GM21381 (cell line): ENCODE results near the gene SHROOM2.
A peak's percentile ranks its signal among the peaks of the same experiment; 100 is the strongest.

Experiments used
- ATAC-seq: cut with Tn5 transposase; IDR thresholded peaks from one replicate; pipeline ENCODE4 v1.9.1; 2021; ENCODE audit warnings: mild to moderate bottlenecking, moderate library complexity; ENCODE audit not compliant: unreplicated experiment

SHROOM2 gene

GRCh38 chrX:9862953-9863352 lies 76.7 kb downstream of the SHROOM2 start:
- no peak for ATAC-seq

GRCh38 chrX:9864011-9864410 lies 77.8 kb downstream of the SHROOM2 start:
- ATAC-seq: no peak

DNA sequence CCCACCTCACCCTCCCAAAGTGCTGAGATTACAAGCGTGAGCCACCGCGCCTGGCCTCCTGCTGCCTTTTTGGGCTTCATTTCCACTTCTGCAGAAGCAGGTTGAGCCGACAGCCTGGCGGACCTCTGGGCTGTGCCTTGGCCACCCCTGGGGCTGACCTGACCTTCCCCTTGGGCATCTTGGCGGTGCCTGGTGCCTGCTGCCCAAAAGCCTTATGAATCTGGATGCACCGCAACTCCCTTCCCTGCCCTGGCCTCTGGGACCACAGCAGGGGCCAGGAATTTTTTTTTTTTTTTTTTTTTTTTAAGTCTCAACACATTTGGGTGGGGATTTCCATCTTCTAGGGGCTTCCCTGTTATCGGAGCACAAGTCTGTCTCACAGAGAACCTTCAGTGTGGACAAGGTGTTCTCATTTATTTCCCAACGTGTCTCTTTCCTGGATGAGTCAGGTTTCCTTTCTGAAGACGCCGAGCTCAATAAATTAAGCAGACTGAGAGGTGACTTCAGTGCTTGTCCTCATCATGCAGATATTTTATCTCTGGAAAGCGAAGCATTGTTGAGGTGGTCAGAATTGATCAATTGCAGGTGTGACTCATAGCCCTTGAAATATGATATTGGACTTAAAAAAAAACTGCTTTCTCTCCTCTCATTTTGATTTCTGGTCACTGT lies 79.7 kb downstream of the SHROOM2 start:
- ATAC-seq: no peak

GRCh38 chrX:9866633-9867032 lies 80.4 kb downstream of the SHROOM2 start:
- no peak for ATAC-seq

- no peak for ATAC-seq
Observed at GRCh38 chrX:9867226-9867625, 81.0 kb downstream of the SHROOM2 start.

DNA sequence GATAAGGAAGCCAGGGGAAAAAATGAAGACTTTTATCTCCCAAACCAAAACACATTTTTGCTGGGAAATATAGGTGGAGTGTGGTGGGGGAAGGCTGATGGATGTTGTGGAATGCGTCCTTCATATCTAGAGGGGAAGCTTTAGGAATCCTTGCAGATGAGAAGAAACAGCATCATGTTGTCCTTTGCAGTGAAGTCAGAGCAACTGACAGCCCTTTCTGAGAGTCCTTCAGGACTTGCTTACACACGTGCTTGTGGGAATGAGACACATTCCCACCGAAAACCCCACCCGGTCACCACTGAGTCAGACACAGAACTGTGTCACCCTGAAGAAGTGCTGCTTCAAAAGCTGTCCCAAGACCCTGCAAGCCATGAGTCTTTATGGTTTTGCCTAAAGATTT lies 81.5 kb downstream of the SHROOM2 start:
- no peak for ATAC-seq

GRCh38 chrX:9871701-9872268 lies 85.6 kb downstream of the SHROOM2 start:
- ATAC-seq: no peak

DNA sequence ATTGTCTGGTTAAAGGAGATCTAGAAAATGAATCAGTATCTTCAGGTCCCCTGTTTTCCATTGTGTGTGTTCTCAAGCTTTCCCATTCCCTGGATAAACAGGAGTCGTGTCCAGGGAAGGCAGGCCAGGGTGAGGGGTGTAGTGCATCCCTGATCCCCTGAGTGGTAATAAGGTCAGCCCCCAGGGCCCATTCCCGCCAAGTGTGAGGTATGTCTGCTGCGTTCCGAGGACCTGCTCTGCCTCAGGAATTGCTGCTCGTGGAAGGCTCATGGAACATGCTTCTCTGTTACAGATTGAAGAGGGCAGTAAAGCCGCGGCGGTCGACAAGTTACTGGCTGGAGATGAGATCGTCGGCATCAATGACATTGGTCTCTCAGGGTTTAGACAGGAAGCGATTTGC lies 87.1 kb downstream of the SHROOM2 start:
- ATAC-seq: no peak

DNA sequence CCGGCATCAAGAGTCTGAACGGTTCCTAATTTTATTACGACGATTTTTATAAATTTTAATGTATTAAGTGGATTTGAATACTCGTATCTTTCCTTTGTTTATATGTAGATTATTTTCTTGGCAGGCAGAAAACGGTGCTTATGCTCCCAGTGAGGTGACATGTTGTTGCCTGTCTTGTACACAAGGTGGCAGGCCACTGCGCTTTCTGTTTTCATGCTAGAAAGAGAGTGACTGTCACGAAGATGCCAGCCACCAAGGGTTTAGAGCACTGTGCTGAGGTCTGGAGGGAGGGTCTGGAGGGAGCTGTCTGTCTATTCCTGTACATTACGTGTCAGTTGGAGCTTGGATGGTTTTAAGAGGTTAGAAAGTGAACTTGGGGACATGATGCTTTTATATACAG lies 87.7 kb downstream of the SHROOM2 start:
- ATAC-seq: peak; percentile 86

- ATAC-seq: no peak
Observed at GRCh38 chrX:9874483-9874882, 88.3 kb downstream of the SHROOM2 start.

DNA sequence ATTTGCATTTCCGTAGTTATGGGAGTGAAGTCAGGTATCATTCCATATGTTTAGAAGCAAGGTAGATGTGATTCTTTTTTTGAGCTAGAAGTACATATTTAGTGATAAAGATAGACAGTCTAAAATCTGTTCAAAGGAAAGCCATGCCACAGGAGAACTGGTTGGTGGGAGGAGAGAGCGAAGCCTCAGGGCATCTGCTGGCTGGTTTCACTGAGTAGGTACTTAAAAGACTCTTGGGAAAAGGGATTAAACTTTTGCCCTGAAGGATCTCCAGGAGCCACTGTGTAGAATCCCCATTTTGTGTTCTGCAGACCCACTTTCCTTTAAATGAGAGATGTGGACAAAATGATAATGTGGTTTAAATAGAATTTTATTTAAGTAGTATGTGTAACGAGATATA lies 89.6 kb downstream of the SHROOM2 start:
- no peak for ATAC-seq

- ATAC-seq: no peak
Observed at GRCh38 chrX:9876201-9876600, 90.0 kb downstream of the SHROOM2 start.

GRCh38 chrX:9878146-9878820 lies 92.1 kb downstream of the SHROOM2 start:
- ATAC-seq: no peak

GRCh38 chrX:9880237-9880636 lies 94.0 kb downstream of the SHROOM2 start:
- ATAC-seq: no peak

- no peak for ATAC-seq
Observed at GRCh38 chrX:9880870-9881269, 94.6 kb downstream of the SHROOM2 start.

- ATAC-seq: no peak
Observed at GRCh38 chrX:9882669-9883446, 96.6 kb downstream of the SHROOM2 start.

DNA sequence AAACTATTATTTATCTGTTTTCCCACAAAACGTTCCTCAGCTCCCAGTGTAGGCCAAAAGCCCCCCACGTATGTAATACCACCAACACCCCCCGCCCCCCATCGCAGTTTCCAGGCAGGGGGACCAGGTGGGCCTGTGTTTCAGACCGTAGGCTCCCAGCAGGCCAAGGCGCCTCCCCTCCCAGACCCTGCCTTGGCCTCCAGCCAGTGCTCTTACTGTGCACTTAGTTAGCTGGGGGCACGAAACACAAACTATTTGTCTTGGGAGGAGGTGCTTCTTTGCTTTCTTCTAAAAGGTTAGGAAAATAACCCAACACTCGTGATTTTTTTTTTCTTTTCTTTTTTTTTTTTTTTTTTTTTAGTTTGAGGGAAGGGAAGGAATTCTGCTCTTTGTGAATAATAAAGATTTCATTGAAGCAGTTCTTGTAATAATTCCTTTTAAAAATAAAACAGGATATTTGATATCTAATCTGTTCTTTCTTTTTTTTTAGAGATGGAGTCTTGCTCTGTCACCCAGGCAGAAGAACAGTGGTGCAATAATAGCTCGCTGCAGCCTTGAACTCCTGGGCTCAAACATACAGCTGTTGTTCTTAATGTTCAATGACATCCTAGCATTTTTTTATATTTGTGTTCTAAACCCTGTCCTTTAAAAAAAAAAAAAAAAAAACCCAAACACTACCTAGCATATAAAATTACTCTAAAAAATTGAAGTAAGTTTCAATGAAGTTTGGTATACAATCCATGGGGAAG lies 98.0 kb downstream of the SHROOM2 start:
- no peak for ATAC-seq

- no peak for ATAC-seq
Observed at GRCh38 chrX:9885150-9885549, 98.9 kb downstream of the SHROOM2 start.

- no peak for ATAC-seq
Observed at GRCh38 chrX:9887659-9888297, 101.5 kb downstream of the SHROOM2 start.

- ATAC-seq: no peak
Observed at GRCh38 chrX:9888953-9889470, 102.8 kb downstream of the SHROOM2 start.
